Muscle of leg (tissue), 11 donors: ENCODE results near the gene TRIML1. TPM values are rescaled to one million over a fixed set of nuclear protein-coding genes. Genes with fewer than 3 reads are reported as not detected.
"Not testable (repeated sequence)": the region's sequence is repeated elsewhere in the genome, so short reads cannot be mapped to it uniquely, and the experiment has no call there.

Experiments
- DNase-seq: peaks from one replicate; pipeline ENCODE4 v3.0.0; 2013
- H3K27ac ChIP-seq: one replicate; pipeline ENCODE4 v1.5.1; 2013; ENCODE audit warnings: mild to moderate bottlenecking, low read length, control low read depth
- H3K27me3 ChIP-seq: one replicate; pipeline ENCODE4 v1.6.1; 2013; ENCODE audit warnings: low read length; ENCODE audit not compliant: control insufficient read depth, insufficient read depth
- H3K36me3 ChIP-seq: one replicate; pipeline ENCODE4 v1.6.1; 2013; ENCODE audit warnings: low read length; ENCODE audit not compliant: control insufficient read depth, insufficient read depth
- H3K4me1 ChIP-seq: one replicate; pipeline ENCODE4 v1.6.1; 2013; ENCODE audit warnings: low read length; ENCODE audit not compliant: control insufficient read depth, insufficient read depth
- H3K4me3 ChIP-seq: one replicate; pipeline ENCODE4 v1.5.1; 2013; ENCODE audit warnings: low read length, control low read depth
- H3K9me3 ChIP-seq: replicated peaks from 2 replicates; pipeline ENCODE4 v1.6.1; 2013; ENCODE audit warnings: low read depth, low read length; ENCODE audit not compliant: control insufficient read depth
- WGBS: methylation state at CpG from one replicate; pipeline ENCODE4 v1.1.5; 2013; ENCODE audit warnings: missing lambda C conversion rate; ENCODE audit not compliant: insufficient coverage; 5-methylcytosine and 5-hydroxymethylcytosine counted together
- polyA plus RNA-seq, 8 donors: library from polyadenylated mRNA; unstranded; fragments of 120-200 nt; gene quantifications; one replicate each; pipeline versions ENCODE4 v1.2.1 to v1.2.3, GENCODE V29; 2013; ENCODE audit warnings: inconsistent platforms in 1 of 8, low replicate concordance in 1 of 8; ENCODE audit not compliant: insufficient read length in 8 of 8, insufficient read depth in 1 of 8
- total RNA-seq: library from RNA; stranded (reverse); fragments of 120-200 nt; gene quantifications from one replicate; pipeline ENCODE4 v1.2.4, GENCODE V29; 2013

TRIML1 gene
- total and polyA plus RNA-seq, 9 donors, result not detected

- H3K4me1 ChIP-seq, result no peaks in the 10 kb centered on the region
- H3K9me3 ChIP-seq, result peaks cover 3% of the 10 kb centered on the region
- no peak overlapping the region for H3K27ac ChIP-seq
- no peak overlapping the region for H3K4me3 ChIP-seq
- WGBS, result 70% methylated on average over 3 of the region's 11 CpGs
- no peak for DNase-seq
- no peaks in the 10 kb centered on the region for H3K36me3 ChIP-seq
- no peaks in the 10 kb centered on the region for H3K27me3 ChIP-seq
Measured at GRCh38 chr4:188147176-188147575, 7.9 kb downstream of the TRIML1 start.

DNA sequence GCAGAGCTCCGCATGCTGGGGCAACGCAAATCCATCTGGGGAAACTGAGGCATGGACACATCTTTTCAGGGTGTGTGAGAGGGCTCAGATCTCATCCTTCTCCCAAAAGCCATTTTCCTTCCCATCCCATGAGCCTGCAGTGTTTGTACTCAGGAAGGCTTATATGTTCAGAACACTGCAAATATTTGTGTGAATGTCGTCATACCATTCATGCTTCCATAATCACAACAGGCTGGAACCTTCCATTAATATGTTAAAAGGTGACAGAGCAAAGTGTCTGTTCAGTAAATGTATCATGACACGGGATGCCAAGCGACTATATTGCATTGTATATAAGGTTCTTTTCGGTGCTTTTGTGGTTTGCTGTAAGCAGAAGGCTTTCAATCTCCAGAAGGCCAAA is 8.5 kb downstream of the TRIML1 start:
- no peaks in the 10 kb centered on the region for H3K36me3 ChIP-seq
- H3K9me3 ChIP-seq, result peaks cover 3% of the 10 kb centered on the region
- H3K4me3 ChIP-seq, result no peak overlapping the region
- no peak for DNase-seq
- H3K27me3 ChIP-seq, result no peaks in the 10 kb centered on the region
- 100% methylated on average over 1 of the region's 6 CpGs for WGBS
- no peak overlapping the region for H3K27ac ChIP-seq
- no peaks in the 10 kb centered on the region for H3K4me1 ChIP-seq

DNA sequence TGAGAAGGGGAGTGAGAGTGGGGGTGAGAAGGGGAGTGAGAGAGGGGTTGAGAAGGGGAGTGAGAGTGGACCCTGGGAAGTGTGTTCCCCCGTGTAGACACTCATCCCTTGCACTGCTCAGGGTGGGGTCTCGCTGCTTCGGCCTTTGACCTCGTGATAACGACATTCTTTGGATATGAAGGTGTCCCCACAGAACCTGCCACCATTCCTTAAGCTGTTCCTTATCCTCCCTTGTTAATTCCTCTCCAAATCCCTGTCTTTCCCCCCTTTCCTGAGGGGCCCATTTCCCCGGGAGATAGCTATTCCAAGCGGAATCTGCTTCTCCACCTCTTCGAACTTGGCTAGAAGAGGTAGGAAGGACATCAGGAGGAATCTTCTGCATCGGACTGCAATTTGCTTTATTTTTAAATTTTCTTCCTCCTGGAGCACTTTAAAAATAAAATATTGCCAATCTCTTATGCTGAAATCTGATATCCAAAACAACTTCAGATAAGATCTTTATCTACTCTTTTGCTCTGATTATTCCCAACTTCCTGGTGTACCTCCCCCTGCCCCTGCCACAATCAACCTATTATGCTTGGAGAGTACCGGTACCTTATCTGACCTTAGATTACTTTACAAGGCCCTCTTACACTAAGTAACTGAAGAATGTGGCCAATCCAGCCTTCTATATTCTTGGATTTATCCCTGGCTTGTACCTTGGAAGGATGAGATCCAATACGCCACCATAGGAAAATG is 15.6 kb downstream of the TRIML1 start:
- Histone ChIP-seq H3K27ac (no peak overlapping the region), H3K4me3 (no peak overlapping the region), H3K36me3 (no peaks in the 10 kb centered on the region), H3K4me1 (no peaks in the 10 kb centered on the region), H3K27me3 (no peaks in the 10 kb centered on the region), H3K9me3 (peaks cover 6% of the 10 kb centered on the region)
- 75% methylated on average over 4 of the region's 11 CpGs for WGBS
- no peak for DNase-seq

DNA sequence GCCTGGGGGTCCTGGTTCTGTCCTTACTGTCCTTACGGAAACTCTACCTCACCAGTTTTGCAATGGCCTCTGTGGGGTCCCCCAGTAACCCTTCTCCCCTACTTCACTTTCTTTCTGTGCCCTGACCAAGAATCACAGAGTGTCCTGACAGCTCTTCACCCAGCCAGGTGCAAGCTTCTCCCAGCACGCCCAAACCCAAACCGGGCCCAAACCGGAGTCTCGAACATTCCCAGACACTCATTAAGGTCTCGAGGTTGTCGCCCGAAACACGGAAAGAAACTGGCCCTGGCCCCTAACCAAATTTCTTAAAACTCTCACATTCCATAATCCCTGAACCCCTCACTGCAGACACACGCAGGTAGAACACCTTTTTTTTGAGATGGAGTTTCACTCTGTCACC is 19.1 kb downstream of the TRIML1 start:
- Histone ChIP-seq H3K36me3 (no peaks in the 10 kb centered on the region), H3K27me3 (no peaks in the 10 kb centered on the region), H3K9me3 (peaks cover 4% of the 10 kb centered on the region), H3K4me1 (peaks cover 4% of the 10 kb centered on the region), H3K4me3 (no peak overlapping the region), H3K27ac (no peak overlapping the region)
- WGBS, result 89% methylated on average over 8 of the region's 10 CpGs
- no peak for DNase-seq

DNA sequence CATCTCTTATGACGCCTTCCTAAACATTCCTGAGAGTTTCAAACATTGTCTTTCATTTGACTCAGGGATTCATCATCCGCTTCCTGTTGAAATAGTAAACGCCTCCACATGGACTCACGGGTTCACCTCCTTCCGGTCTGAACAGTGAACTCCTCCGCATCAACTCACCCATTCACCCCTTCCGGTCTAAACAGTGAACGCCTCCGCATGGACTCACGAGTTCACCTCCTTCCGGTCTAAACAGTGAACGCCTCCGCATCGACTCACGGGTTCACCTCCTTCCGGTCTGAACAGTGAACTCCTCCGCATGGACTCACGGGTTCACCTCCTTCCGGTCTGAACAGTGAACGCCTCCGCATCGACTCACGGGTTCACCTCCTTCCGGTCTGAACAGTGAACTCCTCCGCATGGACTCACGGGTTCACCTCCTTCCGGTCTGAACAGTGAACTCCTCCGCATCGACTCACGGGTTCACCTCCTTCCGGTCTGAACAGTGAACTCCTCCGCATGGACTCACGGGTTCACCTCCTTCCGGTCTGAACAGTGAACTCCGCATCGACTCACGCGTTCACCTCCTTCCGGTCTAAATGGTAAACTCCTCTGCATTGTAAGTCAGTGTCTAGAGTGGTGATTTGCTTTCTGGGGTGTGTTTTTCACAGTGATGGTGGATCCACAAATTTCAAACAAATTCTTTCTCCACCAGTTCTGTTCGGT is 20.4 kb downstream of the TRIML1 start:
- DNase-seq, H3K4me3 ChIP-seq, H3K9me3 ChIP-seq, H3K4me1 ChIP-seq, H3K27ac ChIP-seq, H3K36me3 ChIP-seq, H3K27me3 ChIP-seq: not testable (repeated sequence)
- whole genome bisulfite sequencing, result 93% methylated on average over 17 of the region's 40 CpGs

DNA sequence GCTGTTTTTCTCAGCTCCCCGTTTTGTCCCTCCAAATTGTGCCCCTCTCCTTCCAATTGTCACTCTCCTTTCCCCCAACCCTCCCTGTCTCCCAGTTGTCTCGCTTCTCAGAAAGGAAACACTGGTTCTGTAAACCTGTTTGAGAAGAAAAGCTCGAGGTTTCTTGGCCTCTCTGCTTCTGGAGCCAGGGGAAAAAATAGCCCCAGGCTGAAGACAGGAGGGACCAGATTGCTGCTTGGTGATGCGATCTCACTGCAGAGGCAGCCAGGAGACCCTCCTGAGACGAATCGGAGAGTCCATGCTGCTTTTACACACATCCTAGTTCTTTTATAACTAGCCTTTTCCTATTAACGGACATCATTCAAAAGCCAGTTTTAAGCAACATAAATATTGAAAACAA is 21.2 kb downstream of the TRIML1 start:
- Histone ChIP-seq H3K27ac (no peak overlapping the region), H3K27me3 (no peaks in the 10 kb centered on the region), H3K9me3 (no peaks in the 10 kb centered on the region), H3K36me3 (no peaks in the 10 kb centered on the region), H3K4me3 (no peak overlapping the region), H3K4me1 (peaks cover 4% of the 10 kb centered on the region)
- peak; percentile 12 for DNase-seq
- WGBS, result 30% methylated on average over 2 of the region's 7 CpGs

GRCh38 chr4:188161167-188161566 is 21.9 kb downstream of the TRIML1 start:
- Histone ChIP-seq H3K36me3 (no peaks in the 10 kb centered on the region), H3K27ac (no peak overlapping the region), H3K4me3 (no peak overlapping the region), H3K4me1 (peaks cover 4% of the 10 kb centered on the region), H3K27me3 (no peaks in the 10 kb centered on the region), H3K9me3 (no peaks in the 10 kb centered on the region)
- WGBS, result 46% methylated on average over 5 of the region's 6 CpGs
- no peak for DNase-seq

DNA sequence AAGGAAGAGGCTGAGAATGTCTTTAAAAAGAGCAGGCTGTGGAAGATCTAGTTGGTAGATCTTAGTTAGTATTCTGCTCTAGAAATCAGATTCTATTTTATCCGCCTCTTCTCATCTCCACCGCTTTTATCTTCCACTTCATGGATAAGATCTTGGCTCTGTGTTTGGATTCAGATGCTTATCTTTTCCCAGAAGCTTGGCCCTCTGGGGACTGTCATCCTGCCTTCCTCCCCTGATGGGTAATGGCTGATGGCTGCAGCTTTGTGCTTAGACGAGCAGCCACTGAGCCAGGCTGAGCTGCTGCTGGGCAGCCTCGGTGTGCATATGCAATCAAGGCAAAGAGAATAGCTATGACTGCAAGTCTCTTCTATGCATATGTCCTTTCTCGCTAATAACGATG is 23.5 kb downstream of the TRIML1 start:
- Histone ChIP-seq H3K27me3 (no peaks in the 10 kb centered on the region), H3K9me3 (no peaks in the 10 kb centered on the region), H3K4me1 (peaks cover 4% of the 10 kb centered on the region), H3K36me3 (no peaks in the 10 kb centered on the region), H3K27ac (no peak overlapping the region), H3K4me3 (no peak overlapping the region)
- no peak for DNase-seq
- WGBS, result 42% methylated on average over 2 of the region's 6 CpGs

DNA sequence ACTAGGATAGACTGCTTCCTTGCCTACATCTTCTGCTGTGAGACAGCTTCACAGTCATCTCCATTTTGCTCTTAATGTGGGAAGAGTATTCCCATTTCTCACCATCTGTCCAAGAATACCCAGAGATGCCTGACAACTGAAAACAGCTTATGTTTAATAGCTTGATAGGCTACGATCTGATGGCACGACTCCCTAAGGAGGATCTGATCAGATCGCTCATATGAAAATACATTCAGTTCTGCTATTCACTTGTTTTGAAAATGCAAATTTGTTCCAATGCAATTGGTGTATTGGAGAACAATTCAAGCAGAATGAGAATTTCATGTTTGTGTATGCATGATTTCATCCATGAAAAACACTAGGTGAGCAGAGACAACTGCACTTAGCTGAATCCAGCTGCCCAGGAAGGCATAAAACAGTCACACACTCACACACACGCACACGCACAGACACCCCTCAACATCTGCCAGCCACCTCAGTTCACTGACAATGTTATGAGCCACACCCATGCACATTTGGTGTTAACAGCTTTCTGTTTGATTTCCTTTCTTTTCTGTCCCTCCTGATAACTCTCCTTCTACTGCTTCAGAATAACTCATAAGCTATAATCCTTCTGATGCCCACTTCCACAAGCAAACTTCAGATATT is 29.6 kb downstream of the TRIML1 start:
- 44% methylated on average over 3 of the region's 5 CpGs for WGBS
- no peaks in the 10 kb centered on the region for H3K36me3 ChIP-seq
- H3K27ac ChIP-seq, result no peak overlapping the region
- H3K27me3 ChIP-seq, result no peaks in the 10 kb centered on the region
- DNase-seq, result no peak
- H3K9me3 ChIP-seq, result peaks cover 2% of the 10 kb centered on the region
- H3K4me1 ChIP-seq, result no peaks in the 10 kb centered on the region
- H3K4me3 ChIP-seq, result no peak overlapping the region

GRCh38 chr4:188171551-188171950 is 32.3 kb downstream of the TRIML1 start:
- Histone ChIP-seq H3K4me3 (no peak overlapping the region), H3K9me3 (peaks cover 2% of the 10 kb centered on the region), H3K27me3 (no peaks in the 10 kb centered on the region), H3K27ac (no peak overlapping the region), H3K36me3 (no peaks in the 10 kb centered on the region), H3K4me1 (no peaks in the 10 kb centered on the region)
- WGBS, result no CpG with 5 or more reads among the region's 2 CpGs
- DNase-seq, result no peak
